Fibroblast of the aortic adventitia (primary cell): ENCODE measurements around the gene EFHD1. TPM values are rescaled to one million over a fixed set of nuclear protein-coding genes. Genes with fewer than 3 reads are reported as not detected.
"Not testable (repeated sequence)": the region's sequence is repeated elsewhere in the genome, so short reads cannot be mapped to it uniquely, and the experiment has no call there.

Experiments used
- DNase-seq: peaks from one replicate; pipeline ENCODE4 v3.0.0-alpha.2; 2010; ENCODE audit warnings: low read depth
- H3K4me3 ChIP-seq: 2 replicates; pipeline ENCODE4 v1.5.1; 2011; ENCODE audit warnings: low read depth, mild to moderate bottlenecking, control low read depth, low read length, moderate library complexity
- CTCF ChIP-seq: IDR thresholded peaks from 2 replicates; pipeline ENCODE4 v1.5.1; 2011; ENCODE audit warnings: mild to moderate bottlenecking, low read length, control low read depth, inconsistent platforms; ENCODE audit not compliant: insufficient read depth
- total RNA-seq: library from RNA; depleted of rRNA; stranded (reverse); fragments of >200 nt; gene quantifications from 2 replicates; pipeline ENCODE4 v1.2.3, GENCODE V29; 2012; ENCODE audit warnings: low replicate concordance

The EFHD1 gene
- total RNA-seq, 1 donor, result 0.45 TPM

GRCh38 chr2:232674491-232674890 is 41.1 kb downstream of the EFHD1 start:
- H3K4me3 ChIP-seq, result no peak overlapping the region
- no peak for TF ChIP-seq CTCF
- no peak for DNase-seq

DNA sequence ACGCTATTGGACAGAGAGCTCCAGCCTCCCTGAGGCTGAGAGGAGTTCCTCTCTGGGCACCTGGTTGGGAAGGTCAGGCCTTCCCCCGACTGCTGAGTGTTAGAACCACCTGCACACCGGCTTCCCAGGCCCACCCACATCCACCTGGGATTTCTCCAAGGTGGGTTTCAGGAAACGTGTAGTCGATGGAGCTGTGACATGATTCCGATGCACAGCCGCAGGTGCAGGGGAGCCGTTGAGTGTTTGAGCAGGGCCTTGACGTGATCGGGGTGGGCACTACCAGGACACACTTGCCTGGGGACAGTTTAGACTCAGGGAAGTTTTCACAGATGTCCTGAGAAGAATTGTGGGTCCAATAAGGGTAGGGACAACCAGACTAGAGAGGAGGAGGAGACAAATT is 42.0 kb downstream of the EFHD1 start:
- TF ChIP-seq CTCF, result no peak
- no peak overlapping the region for H3K4me3 ChIP-seq
- no peak for DNase-seq

DNA sequence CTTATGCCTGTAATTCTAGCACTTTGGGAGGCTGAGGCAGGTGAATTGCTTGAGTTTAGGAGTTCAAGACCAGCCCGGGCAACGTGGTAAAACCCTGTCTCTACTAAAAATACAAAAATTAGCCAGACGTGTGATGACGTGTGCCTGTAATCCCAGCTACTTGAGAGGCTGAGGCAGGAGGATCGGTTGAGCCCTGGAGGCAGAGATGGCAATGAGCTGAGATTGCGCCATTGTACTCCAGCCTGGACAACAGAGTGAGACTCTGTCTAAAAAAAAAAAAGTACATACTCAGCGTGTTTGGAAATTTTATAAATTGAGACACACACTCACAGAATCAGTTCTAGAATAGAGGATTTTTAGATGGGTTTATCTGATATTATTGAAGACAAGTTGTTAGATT is 46.6 kb downstream of the EFHD1 start:
- H3K4me3 ChIP-seq, result no peak overlapping the region
- TF ChIP-seq CTCF, result no peak
- DNase-seq, result no peak

DNA sequence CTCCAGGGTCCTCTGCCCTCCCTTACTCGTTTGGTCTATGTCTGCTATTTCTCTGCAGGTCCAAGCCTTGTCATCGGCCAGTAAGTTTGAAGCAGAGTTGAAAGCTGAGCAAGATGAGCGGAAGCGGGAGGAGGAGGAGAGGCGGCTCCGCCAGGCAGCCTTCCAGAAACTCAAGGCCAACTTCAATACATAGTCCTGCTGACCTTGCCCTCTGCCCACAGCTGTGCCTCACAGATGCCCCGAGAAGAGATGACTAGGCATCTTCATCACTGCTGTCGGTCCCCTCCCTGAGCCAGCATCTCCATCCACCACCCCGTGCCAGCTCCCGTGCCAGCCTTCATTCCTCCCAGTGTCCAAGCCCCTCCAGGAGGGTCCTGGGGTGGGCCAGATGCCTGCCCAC is 48.1 kb downstream of the EFHD1 start:
- DNase-seq, result no peak
- no peak overlapping the region for H3K4me3 ChIP-seq
- TF ChIP-seq CTCF, result no peak

DNA sequence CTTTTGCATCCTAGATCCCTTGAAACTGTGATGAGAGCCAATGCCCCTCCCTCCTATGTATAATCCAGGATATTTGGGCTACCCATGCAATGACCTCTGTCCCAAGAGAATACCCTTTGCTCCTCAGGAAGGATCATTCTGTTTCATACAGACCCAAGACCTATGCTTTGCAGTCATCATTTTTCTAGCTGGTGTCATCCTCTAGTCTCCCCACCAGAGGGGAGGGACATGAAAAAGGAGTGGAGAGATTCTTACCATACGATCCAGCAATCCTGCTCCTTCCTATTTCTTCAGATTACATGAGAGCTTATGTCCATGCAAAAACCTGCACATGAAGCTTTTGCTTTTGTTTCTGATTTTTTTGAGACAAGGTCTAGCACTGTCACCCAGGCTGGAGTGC is 50.0 kb downstream of the EFHD1 start:
- no peak for DNase-seq
- no peak overlapping the region for H3K4me3 ChIP-seq
- no peak for TF ChIP-seq CTCF

GRCh38 chr2:232685391-232685790 is 52.0 kb downstream of the EFHD1 start:
- DNase-seq, H3K4me3 ChIP-seq: not testable (repeated sequence)

GRCh38 chr2:232687382-232688160 is 54.2 kb downstream of the EFHD1 start:
- no peak for DNase-seq
- no peak overlapping the region for H3K4me3 ChIP-seq
- no peak for TF ChIP-seq CTCF
